Stimulated activated CD8-positive, alpha-beta memory T cell treated with anti-CD3 and anti-CD28 coated beads, Interleukin-4, amount 100 ng/mL, for 48 hours (primary cell): ENCODE results near the gene SSTR5.

Experiments
- DNase-seq: peaks from one replicate; pipeline ENCODE4 v3.0.0-alpha.2; 2020

SSTR5 gene

GRCh38 chr16:1040346-1040745 lies 32.2 kb upstream of the SSTR5 start:
- DNase-seq, result no peak

GRCh38 chr16:1042049-1042744 lies 30.4 kb upstream of the SSTR5 start:
- DNase-seq, result no peak

GRCh38 chr16:1042866-1043265 lies 29.7 kb upstream of the SSTR5 start:
- no peak for DNase-seq

GRCh38 chr16:1043881-1044451 lies 28.6 kb upstream of the SSTR5 start:
- DNase-seq, result no peak

- DNase-seq, result no peak
Measured at GRCh38 chr16:1044460-1045309, 27.9 kb upstream of the SSTR5 start.

GRCh38 chr16:1045310-1045992 lies 27.1 kb upstream of the SSTR5 start:
- DNase-seq, result no peak

GRCh38 chr16:1045993-1046911 lies 26.3 kb upstream of the SSTR5 start:
- no peak for DNase-seq

- DNase-seq, result no peak
Measured at GRCh38 chr16:1047123-1047522, 25.4 kb upstream of the SSTR5 start.

GRCh38 chr16:1047801-1048200 lies 24.7 kb upstream of the SSTR5 start:
- DNase-seq, result no peak

GRCh38 chr16:1048442-1049112 lies 24.0 kb upstream of the SSTR5 start:
- DNase-seq, result peak; percentile 48

GRCh38 chr16:1049113-1049975 lies 23.2 kb upstream of the SSTR5 start:
- DNase-seq, result no peak

GRCh38 chr16:1049976-1050247 lies 22.6 kb upstream of the SSTR5 start:
- DNase-seq, result no peak

GRCh38 chr16:1050516-1050915 lies 22.0 kb upstream of the SSTR5 start:
- DNase-seq, result no peak

GRCh38 chr16:1050921-1051320 lies 21.6 kb upstream of the SSTR5 start:
- no peak for DNase-seq

- no peak for DNase-seq
Measured at GRCh38 chr16:1051446-1051845, 21.1 kb upstream of the SSTR5 start.

- DNase-seq, result no peak
Measured at GRCh38 chr16:1052721-1053120, 19.8 kb upstream of the SSTR5 start.

- no peak for DNase-seq
Measured at GRCh38 chr16:1053121-1053521, 19.4 kb upstream of the SSTR5 start.

- DNase-seq, result no peak
Measured at GRCh38 chr16:1053700-1054368, 18.7 kb upstream of the SSTR5 start.

- DNase-seq, result peak; percentile 71
Measured at GRCh38 chr16:1054660-1055556, 17.6 kb upstream of the SSTR5 start.
